Stimulated activated CD8-positive, alpha-beta memory T cell treated with anti-CD3 and anti-CD28 coated beads, Interleukin-7, amount 100 ng/mL, for 1 hour (primary cell): ENCODE results near the gene TBC1D17.
A peak's percentile ranks its signal among the peaks of the same experiment; 100 is the strongest.

Experiments
- DNase-seq, 2 donors: peaks; one replicate each; pipeline ENCODE4 v3.0.0-alpha.2; 2020; ENCODE audit warnings: low read depth in 2 of 2

Gene TBC1D17

DNA sequence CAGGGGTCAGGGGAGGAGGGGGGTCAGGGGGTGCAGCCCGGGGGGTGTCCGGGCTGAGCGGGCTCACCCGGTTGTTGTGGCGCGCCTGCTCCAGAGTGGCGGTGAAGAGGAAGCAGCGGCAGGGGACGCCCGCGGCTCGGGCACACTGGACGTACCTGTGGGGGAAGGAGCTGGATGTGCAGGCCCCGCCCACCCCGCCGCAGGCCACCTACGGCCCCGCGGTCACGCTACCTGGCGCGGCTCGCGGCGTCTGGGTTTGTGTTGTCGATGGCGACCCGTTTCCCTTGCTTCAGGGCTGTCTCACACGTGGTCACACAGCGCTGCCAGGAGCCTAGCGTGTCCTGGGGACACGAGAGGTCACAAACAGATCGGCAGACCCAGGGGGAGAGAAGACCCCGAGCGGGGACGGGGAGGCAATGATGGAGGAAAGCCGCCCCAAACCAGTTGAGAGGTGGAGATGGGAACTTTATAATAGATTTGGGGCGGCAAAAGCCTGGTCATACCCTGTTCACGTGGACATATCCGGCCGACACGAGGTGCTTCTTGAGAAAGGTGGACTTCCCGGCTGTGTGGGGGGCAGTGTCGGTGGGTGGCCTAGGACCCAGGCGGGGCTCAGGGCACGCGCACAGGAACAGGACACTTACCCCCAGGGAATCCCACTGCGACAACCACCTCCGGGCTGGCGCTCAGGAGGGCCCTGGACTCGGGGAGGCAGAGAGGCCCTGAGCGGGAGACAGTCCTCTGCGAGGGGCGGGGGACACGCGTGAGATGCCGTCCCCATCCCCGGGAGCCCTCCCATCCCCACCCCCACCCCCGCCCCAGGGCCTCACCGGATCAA is 15.7 kb upstream of the TBC1D17 start:
- DNase-seq, result no peak

DNA sequence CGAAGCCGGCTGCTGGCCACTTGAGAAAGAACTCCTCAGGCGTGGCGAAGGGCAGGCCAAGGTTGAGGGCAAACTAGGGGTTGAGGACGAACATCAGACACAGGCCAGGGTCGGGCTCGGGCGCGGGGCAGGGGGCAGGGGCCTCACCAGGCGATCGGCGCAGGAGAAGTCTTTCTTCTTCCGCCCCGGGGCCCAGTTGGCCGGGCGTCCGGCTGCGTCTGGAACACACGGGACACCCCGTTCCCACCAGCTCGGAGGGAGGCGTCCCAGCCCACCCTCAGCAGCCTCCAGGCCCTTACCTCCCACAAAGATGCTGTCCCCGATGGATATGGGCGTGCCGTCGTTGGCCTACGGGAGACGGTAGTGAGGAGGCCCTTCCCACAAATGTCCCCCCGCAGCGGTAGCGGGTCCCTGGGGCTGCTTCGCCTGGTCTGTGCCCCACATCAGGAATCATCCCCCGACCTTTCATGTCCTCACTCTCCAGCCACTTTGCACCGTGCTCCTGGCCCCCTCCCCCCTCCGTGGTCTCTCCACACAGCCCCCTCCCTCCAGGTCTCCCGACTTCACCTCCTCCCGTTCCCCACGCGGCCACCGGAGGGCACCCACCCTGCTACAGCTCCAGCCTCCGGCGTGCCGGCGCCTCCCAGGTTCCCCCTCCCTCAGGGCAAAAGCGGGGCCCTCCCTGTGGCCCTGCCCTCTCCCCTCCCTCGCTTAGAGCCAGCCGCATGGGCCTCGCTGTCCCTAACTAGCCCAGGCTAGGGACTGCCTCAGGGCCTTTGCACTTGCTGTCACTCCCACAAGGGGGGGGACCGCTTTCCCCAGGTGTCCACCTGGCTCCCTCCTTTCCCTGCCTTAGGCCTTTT is 14.9 kb upstream of the TBC1D17 start:
- DNase-seq, result no peak

DNA sequence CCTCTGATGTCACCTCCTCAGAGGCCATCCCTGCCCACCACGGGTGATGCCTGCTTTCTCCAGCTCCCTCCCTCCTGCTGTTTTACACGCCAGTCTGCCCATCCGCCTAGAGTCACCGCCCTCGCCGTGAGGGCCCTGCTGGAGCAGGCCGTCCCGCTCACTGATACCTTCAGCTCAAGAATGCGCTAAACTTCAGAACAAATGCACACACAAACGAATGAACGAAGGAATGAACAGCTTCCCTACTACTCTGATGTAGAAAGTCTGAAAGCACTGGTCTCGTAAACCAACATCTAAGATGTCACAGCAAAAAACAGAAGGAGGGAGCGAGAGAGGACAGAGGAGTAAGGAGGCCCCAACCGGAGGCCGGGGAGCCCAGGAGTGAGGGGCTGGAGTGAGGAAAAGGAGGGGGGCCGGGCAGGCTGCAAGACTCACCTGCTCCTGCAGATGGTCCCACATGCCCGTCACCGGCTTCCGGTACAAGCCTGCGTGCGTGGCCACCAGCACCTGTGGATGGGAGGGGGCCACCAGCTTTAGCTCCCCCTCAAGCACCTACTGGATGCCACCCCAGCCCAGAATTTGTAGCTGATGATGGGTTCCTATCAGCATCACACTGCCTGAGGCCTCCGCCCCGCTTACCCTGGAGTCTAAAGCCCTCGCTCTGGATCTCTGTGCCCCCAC is 14.1 kb upstream of the TBC1D17 start:
- no peak for DNase-seq

DNA sequence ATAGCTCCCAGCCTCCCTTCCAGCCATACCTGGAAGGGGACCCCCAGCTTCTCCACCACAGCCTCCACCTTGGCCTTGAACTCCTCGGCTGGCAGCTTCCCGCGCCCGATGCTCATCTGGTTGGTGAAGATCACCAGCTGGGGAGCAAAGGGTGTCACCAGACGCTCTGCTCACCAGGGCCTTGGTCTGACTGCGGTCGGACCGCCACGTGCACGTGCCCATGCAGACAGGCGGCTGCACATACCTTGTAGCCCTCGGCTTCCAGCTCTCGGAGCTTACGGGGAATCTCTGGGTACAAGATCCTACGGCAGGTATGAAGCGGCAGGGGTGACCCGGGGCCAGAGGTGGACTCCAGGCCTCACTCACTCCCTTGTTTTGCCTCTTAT is 13.6 kb upstream of the TBC1D17 start:
- no peak for DNase-seq

DNA sequence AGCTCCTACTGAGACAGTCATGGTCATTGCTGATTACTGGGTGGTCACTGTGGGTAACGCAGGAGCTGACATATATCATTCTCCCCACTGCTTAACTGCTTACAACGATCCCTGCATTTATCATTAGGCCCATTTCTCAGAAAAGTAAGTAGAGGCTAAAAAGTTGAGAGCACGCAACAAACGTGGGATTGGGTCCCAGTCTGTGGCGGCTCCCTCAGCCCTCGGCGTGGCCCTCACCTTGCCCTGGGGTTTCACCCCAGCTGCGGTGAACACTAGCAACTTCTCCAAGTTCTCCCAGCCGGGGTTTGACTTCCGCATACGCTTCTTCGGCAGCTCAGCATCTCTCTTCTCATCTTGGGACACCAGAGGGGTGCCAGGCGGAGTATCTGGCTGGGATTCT is 12.6 kb upstream of the TBC1D17 start:
- no peak for DNase-seq

DNA sequence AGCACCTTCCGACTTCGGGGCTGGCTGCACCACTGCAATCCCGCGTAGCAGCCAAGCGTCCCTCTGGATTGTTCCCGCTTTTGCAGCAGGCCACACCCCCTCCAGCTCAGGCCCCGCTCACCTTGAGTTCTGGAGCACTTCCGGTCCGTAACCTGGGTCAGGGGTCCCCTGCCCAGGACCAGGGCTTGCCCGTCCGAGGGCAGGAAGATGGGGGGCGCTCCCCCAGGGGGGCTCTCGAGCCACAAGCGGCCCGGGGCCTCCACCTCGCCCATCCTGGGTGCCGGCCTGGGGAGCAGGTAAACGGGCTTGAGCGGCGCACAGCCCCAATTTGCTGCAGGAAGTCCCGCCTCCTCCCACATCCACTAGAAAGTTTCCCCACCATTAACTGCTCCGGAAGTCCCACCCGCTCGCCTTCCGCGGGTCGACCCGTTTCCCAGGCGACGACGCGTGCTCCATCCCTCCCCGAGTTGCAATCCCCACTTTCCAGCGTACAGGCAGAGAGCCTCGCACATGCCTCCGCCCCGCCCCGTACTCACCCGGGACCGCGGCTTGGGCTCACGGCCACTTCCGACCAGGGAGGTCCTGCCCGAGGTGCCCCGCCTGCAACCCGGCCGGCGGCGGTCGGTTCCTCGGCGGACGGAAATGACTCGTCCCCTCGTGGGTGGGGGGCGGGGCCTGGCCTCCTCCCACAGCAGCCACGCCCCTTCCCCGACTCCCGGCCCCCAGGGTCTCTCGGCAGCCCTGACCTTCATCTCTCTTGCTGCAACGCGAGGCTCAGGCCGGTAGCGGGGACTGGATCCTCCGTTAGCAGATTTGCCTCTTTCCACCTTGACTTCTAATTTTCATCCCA is 10.3 kb upstream of the TBC1D17 start, which contains the start of gene PNKP:
PNKP (minus strand) TSS at position 644 of the 850 bp plus-strand sequence; CDS start at position 272, 372 bp downstream.
- DNase-seq, result peak; percentile 68 to 80

DNA sequence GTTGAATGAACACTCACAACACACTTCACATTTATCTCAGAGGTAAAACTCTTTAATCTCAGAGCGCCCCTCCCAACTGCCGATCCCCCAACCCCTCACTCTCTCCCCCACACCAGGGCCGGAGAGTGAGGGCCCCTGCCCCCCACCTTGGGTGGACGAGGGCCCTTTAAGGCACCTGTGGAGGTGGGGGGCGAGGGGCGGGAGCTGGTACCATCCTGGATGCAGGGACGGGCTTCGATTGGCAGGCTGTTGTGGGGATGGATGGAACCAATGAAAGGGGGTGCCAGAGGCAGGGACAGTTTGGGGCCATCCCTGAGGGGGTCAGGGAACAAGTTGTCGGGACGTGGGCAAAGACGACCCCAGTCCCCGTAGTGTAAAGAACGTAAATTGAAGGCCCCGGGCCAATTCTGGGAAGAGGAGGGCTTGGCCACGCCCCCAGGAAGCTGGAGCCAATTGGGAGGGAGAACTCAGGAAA is 8.5 kb upstream of the TBC1D17 start:
- no peak for DNase-seq

DNA sequence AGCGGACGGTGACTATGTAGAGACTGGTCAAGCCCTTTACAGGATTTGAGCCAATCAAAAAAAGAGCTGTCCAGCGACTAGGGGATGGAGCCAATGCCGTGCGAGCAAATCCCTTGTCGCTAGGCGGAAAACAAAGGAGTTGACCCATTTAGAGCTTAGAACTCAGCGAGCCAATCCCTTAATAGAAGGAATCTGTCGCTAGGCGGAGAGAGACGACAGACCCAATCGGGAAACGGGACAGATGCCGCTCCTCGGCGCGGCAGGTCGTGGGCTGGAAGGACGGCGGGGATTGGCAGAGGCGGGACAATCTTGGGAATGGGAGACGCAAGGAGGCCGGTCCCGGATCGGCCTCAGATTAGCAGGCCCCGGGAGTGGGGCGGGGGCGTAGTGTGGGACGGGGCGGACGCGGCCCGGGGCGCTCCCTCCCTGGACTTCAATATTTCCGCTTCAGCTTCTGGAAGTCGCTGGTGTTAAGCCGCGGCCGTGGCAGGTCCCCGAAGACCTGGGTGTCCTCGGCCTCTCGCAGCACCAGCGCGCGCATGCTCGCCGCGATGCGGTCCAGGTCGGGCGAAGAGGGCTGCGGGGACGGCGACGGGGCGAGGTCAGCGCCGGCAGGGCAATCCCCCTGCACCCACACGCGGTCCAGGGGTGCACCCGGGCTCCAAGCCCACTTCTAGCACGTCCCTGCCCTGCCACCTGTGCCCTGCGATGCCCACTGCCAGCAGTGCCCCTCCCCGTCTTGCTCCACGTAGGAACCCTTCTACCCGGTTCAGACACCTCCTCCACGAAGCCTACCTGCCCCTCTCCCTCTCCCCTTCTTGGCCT is 7.8 kb upstream of the TBC1D17 start:
- peak; percentile 74 to 76 for DNase-seq

DNA sequence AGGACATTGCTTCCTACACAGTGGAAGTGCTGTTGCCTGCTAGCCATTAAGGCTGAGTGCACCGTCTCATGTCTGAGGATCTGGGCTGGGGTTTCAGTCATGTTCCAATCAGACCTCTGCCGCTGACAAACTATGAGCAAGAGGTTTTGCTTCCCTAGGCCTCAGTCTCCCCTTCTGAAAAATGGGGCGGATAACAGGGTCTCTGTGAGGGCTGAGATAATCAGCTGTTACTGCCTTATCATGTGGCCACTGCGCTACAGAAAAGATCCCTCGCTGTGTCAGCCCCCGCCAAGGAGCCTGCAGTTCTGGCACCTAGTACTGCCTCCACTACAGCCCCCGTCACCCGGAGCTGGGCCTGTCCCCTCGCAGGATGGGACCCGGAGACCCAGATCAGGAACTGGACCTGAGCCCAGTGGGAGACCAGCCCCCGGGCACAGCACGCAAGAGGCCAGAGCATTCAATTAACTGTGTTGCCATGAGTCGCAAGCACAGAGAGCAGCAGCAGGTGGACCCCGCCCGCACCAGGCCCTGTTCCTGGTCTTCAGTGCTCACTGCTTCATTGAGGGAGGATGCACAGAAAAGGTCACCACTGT is 7.1 kb upstream of the TBC1D17 start:
- no peak for DNase-seq

DNA sequence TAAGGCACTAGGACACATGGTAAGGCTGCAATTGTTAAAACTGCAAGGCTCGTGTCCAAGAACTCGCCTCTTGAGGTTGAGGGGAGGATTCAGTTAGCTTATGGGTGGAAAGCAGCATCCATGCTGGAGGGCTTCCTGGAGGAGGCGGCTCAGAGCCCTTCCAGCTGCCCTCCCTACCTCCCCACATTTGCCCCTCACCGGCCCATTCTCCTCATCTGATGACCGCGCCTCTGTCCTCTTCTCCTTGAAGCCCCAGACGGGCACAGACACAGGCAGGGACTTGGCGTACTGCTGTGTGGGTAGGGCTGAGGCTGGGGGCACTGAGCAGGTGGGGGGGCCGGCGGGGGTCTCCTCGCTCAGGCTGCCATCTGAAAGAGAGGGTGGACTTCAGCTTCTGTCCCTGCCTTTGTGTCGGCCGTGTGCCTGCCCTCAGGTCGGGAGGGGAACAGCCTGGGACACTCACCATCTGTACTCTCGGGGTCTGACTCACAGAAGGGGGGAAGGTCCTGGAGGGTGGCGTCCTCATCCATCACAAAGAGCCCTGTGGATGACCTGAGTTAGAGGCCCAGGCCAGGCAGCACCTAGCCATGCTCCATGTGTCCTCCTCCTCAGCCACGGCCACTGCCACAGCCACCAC is 6.0 kb upstream of the TBC1D17 start:
- no peak for DNase-seq

DNA sequence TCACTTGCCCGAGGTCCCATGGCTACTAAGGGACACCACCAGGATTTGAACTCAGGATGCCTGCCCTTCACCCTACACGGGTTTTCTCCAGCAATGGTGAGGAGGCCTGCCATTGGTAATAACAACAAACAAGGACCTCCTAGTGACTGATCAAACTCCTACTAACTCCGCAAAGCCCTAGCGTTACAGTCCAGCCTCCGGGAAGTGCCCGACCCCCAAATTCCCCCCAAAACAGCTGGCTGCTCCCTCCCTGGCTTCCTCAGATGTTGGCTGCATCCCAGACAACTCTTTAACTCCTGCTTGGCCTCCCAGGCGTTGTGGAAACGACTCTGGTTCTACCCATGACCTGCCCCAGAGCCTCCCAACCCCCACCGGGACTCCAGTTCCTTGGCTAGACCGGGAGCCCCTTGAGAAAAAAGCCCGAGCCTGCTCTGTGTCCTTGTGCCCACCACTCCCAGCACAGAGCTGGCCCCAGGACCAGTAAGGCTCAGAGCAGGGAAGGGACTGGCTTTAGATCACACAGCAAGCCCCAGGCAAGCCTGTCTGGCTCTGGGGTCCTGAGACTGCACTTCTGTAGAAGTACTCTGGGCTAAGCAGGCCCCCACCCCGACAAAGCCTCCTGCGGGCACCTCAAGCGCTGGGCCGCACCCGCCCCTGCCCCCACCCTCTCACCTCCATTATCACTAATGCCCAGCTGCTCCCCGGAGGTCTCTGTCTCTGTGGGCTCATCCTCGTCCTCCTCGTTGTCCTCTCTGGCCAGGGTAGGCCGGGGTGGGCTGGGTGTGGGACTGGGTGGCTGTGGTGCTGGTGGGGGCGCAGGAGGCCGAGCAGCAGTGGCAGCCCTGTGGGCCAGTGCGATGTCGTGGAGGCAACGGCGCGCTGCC is 5.0 kb upstream of the TBC1D17 start:
- no peak for DNase-seq

DNA sequence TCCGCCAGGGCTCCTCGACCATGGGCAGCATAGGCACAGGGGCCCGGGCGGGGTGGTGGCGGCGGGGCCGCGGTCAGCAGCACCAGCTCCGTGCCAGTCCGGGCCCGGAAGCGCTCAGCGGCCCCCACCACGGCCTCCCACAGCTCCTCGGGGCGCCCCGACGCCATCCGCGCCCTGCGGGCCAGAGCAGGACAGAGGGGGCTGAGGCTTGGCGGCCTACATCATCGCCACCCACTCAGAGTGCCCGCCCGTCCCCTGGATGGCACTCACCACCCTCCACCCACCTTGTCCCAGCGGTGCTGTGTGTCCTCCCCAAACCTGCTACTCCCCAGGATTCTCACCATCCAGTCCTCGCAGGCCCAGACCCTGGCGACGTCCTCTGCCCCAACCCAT is 4.4 kb upstream of the TBC1D17 start:
- DNase-seq, result no peak

DNA sequence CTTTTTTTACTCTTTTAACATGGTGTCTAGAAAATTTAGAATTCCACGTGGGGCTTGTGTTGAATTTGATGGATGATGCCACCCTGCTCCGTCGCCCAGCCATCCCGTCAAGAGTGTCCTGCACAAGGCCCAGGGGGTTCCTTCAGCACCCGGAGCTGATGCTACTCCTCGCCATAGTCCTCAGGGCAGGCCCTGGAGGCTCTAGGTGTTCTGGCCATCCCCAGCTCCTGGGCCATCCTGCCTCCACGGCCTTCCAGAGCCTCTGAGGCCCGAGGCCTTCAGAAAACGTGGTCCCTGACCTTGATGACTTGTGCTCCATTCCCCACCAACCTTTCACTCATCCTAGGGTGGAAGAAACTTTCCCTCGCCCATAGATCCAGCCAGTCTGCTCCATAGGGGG is 3.7 kb upstream of the TBC1D17 start:
- no peak for DNase-seq

DNA sequence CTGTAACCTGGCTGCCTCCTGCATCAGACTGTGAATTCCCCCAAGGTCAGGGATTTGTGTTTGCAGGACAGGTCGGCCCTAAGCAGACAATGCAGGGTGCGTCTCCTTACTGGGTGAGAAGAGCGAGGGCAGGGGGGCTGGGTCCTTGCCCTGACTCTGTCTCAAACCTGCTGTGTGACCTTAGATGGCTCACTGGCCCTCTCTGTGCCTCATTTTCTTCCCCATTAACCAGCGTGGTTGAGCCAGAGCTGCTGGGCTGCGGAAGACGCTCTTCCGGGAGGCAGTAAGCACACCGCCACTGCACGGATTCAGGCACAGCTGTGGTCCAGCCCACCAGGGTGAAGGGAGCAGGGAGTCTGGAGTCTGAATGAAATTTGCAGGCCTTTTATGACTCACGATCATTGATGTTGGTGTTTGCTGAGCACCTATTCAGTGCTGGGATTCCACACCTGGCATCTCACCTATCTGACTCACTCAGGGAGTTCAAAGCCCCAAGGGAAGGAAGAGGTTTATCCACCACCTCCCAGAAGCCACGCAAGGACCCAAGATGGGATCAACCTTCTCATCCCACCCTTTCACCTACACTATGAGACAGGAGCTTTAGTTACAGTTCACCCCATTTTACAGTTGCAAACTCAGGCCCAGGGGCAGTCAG is 2.9 kb upstream of the TBC1D17 start:
- DNase-seq, result no peak

DNA sequence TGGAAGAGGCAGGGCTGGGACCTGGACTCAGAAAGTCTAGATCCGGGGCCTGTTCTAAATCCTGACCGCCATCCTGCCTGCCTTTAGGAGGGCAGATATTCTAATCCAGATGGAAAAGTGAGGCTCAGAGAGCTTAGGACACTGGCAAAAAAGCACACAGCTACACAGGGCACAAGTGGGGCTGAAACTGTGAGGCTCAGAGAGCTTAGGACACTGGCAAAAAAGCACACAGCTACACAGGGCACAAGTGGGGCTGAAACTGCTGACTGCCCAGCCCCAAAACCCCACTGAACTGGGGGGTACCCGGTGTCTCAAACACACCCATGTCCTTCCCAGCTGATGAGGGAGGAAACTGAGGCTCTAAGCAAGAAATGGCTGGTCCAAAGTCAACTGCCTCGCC is 2.3 kb upstream of the TBC1D17 start:
- DNase-seq, result no peak

DNA sequence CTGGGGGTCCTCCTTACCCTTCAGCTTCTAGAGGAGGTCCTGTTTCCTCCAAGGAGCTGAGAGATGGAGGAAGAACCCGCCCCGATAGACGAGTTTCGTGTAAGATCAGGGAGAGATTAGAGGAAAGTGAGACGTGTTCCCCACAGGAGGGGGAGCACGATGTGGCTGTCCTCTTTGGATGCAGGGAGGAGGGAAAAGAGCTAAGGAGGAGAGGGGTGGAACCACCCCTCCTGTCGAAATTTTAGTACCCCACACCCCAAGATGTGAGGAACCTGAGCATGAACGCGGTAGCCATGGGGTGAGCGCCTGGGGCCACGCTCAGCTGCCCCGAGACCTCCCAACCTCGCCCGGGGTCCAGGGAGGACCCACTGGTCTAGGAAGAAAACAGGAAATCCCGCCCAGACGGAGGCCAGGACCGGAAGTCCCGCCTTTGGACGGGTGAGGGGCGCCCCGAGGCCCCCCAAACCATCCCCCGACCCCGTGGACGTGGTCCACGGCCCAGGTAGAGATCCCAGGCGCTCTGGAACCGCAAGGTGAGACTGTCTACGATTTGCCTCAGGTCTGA is 1.6 kb upstream of the TBC1D17 start:
- peak in 1 of 2 donors; percentile 13 for DNase-seq

DNA sequence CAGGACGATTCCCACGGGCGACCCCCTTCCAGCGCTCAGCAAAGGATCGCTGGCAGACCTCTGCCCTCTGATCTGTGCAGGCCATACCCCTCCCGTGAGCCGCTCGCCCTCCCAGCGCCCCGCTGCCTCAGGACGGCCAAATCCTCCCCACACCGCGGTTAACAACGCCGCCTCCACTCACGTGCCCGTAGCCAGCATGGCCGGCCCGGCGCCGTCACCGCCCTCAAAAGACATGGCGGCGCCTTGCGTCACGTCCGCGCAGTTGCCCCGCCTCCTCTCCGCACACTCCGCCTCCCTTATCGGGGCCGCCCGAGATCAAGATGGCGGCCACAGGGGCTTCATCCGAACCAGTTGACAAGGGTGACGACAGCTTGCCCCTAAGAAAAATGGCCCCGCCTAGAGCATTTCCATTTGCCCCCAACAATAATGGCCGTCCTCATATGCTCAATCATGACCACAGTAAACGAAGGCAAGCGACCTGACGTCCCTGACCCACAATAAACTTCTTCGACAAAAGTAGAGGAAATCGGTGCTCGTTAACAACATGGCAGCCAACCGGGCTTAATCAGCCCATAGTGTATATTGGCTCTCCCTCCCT is 981 bp upstream of the TBC1D17 start:
- peak; percentile 94 for DNase-seq
